Measurements from ENCODE around the gene SLC22A1.

- TF ChIP-seq CTCF (IDR thresholded peaks at IDR 0.05; ENCODE audit: low read depth, low read length, missing input control) (no peak), TAF1 (conservative IDR thresholded peaks at IDR 0.05) (no peak), JUND (IDR thresholded peaks at IDR 0.05) (no peak)
Observed at GRCh38 chr6:160207618-160208017, 86.0 kb downstream of the SLC22A1 start.
